Brain microvascular endothelial cell (primary cell): Measurements from ENCODE around the gene TMEM150B.
A peak's percentile ranks its signal among the peaks of the same experiment; 100 is the strongest.

Source experiments
- DNase-seq: peaks from one replicate; pipeline ENCODE4 v3.0.0-alpha.2; 2020
- H3K27ac ChIP-seq: fragments of 250-450 bp; sonication (Bioruptor Pico); 2 replicates; pipeline ENCODE4 v1.5.1; 2020; ENCODE audit warnings: mild to moderate bottlenecking, moderate library complexity
- H3K27me3 ChIP-seq: fragments of 250-450 bp; sonication (Bioruptor Pico); replicated peaks from 2 replicates; pipeline ENCODE4 v1.5.1; 2020; ENCODE audit warnings: mild to moderate bottlenecking
- H3K36me3 ChIP-seq: fragments of 250-450 bp; sonication (Bioruptor Pico); replicated peaks from 2 replicates; pipeline ENCODE4 v1.5.1; 2020; ENCODE audit warnings: mild to moderate bottlenecking
- H3K4me3 ChIP-seq: 2 replicates; pipeline ENCODE4 v1.5.1; 2011; ENCODE audit warnings: low read depth, mild to moderate bottlenecking, control low read depth, low read length, moderate library complexity
- in situ Hi-C: cut with HindIII; loops from 2 replicates; pipeline ENCODE4 v1.10.0; 2017; ENCODE audit warnings: low sequenced_read_pairs, low pct_ligation_motif_present
- TF ChIP-seq, protein P1 (sequence below): IDR thresholded peaks from 2 replicates; pipeline ENCODE4 v1.5.1; 2011; ENCODE audit warnings: low read depth, mild to moderate bottlenecking, moderate library complexity, low read length, control low read depth, inconsistent platforms; ENCODE audit errors: missing control alignments

TMEM150B gene

DNA sequence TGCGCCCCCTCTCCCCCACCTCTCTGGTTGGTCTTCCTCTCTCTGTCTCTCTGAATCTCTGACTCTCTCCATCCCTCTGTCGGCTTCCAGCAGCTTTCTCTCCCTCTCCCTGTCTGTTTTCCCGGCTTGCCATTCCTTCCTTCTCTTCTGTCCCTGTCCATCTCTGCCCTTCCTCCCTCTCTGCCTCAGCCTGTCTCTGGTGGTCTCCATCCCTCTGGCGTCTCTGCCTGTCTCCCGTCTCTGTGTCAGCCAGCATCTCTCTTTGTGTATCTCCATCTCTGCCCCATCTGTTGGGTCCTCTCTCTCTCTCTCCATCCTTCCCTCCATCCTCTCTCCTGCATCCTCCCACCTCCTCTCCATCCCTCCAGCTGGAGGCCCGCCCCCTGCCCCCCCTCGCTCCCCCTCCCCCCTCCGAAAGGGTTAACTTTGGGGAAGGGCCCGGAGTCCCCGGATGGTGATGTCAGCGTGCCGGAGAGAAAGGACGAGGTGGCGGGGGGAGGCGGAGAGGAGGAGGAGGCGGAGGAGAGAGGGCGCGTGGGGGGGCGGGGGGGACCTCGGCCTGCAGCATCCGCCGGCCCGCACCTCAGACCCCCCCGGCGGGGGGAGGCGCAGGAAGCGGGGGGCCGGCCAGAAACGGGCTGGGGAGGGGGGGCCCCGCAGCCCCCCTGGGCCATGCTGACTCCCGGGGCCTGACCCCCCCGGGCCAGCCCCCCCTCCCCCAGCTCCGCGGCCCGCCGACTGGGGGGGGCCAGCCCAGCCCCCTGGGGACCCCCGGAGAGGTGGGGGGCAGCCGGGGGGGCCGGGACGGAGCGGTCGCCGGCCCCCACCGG is 41.4 kb downstream of the TMEM150B start, which contains the start of gene BRSK1:
Gene BRSK1 (plus strand): TSS at position 450 of the 830 bp plus-strand sequence. CDS start 446 bp downstream, outside the sequence.
- DNase-seq, result peak; percentile 40
- in situ Hi-C loops, result no loop called here

DNA sequence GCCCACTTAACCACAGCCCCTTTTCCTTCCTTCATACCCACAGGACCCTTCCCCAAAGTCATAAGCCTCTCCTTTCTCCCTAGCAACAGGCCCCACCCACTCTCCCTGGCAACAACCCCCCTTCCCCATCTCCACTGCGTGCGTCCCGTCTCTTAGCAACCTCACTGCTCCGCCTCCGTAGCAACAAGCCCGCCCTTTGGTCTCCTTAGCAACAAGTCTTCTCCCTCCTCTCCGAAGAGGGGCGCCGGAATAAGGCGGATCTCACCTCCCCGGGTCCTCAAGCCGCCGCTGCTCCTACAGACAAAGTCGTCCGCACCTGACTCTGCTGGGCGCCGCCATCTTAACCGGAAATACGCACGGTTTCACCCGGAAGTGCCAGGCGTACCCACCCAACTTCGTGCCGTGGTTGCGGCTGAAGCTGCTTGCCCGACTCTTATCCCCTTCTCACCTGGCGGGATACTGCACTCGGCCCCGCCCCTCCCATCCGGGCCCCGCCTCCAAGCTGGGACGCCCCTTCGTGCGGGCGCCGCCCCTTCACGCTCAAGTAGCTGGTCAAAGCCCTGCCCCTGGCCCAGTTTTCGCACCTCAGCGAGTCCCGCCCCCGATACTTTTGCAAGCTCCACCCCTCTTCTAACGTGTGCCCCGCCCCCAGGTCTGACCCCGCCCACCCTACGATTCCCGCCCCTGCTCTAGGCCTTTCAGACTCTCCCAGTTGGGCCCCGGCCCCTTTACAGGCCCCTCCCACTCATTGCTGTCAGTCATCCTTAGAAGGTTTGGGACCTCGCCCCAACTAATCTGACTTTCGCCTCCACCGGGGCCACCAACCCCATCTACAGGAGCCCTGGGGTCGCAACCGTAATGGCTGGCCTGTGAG is 45.1 kb downstream of the TMEM150B start, which contains the start of gene HSPBP1:
Gene HSPBP1 (minus strand): TSS at position 341 of the 874 bp plus-strand sequence. CDS start 502 bp downstream, outside the sequence.
- peak within 1 kb of the TSS; percentile 89 for H3K4me3 ChIP-seq
- peak within 1 kb of the TSS; percentile 67 for H3K27ac ChIP-seq
- TF ChIP-seq, protein P1, sequence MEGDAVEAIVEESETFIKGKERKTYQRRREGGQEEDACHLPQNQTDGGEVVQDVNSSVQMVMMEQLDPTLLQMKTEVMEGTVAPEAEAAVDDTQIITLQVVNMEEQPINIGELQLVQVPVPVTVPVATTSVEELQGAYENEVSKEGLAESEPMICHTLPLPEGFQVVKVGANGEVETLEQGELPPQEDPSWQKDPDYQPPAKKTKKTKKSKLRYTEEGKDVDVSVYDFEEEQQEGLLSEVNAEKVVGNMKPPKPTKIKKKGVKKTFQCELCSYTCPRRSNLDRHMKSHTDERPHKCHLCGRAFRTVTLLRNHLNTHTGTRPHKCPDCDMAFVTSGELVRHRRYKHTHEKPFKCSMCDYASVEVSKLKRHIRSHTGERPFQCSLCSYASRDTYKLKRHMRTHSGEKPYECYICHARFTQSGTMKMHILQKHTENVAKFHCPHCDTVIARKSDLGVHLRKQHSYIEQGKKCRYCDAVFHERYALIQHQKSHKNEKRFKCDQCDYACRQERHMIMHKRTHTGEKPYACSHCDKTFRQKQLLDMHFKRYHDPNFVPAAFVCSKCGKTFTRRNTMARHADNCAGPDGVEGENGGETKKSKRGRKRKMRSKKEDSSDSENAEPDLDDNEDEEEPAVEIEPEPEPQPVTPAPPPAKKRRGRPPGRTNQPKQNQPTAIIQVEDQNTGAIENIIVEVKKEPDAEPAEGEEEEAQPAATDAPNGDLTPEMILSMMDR, result no peak
- H3K36me3 ChIP-seq, result peaks cover 5% of the 10 kb centered on the region
- peak; percentile 90 for DNase-seq
- in situ Hi-C loops, result no loop called here
- H3K27me3 ChIP-seq, result no peaks in the 10 kb centered on the region

More for the DNA sequence above, 41.4 kb downstream of the TMEM150B start, which contains the start of gene BRSK1:
- Histone ChIP-seq H3K27ac (no peak within 1 kb of the TSS), H3K27me3 (no peaks in the 10 kb centered on the region), H3K4me3 (peak within 1 kb of the TSS; percentile 45), H3K36me3 (no peaks in the 10 kb centered on the region)
- TF ChIP-seq, protein P1, result no peak

DNA sequence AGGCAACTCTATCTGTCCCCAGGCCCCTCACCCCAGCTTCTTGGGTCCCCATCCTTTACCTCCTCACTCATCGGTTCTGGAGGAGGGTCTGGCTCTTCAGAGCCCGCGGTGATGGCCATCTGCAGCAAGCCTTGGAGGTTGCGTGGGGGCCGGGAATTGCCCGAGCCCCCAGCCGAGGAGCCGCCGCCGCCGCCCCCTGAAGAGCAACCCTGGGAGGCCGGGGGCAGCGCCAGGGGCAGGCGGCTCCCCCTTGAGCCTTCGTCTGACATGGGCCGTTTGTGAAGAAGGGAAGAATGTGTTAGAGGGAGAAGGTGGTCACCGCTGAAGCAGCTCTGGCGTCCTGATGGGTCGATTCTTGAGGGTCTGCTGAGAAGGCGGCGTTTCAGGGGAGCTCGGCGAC is 45.8 kb downstream of the TMEM150B start:
- in situ Hi-C loops, result no loop called here
- no peaks in the 10 kb centered on the region for H3K27me3 ChIP-seq
- peak overlapping the region; percentile 89 for H3K4me3 ChIP-seq
- TF ChIP-seq, protein P1, result no peak
- peaks cover 5% of the 10 kb centered on the region for H3K36me3 ChIP-seq
- DNase-seq, result no peak
- H3K27ac ChIP-seq, result peak overlapping the region; percentile 67

DNA sequence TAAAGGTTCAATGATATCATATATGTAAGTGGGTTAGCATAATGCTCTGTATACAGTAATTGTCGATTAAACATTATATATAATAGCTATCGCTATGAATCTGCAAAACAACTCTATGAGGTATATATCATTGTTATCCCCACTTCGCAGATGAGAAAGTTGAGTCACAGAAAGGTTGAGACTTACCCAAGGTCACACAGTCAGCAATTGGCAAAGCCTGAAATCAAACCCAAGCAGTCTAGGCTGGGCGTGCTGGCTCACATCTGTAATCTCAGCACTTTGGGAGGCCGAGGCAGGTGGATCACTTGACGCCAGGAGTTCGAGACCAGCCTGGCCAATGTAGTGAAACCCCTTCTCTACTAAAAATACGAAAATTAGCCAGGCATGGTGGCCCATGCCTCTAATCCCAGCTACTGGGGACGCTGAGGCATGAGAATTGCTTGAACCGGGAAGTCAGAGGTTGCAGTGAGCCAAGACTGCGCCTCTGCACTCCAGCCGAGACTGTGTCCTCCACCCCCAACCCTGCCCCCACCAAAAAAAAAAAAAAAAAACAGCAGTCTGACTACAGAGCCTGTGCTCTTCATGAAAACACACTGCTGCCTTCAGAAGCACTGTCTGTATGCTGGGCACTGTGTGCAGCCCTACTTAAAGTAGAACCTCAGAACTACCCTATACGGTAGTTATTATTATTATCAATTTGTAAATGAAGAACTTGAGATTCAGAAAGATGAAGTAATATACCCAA is 46.6 kb downstream of the TMEM150B start:
- Histone ChIP-seq H3K4me3 (no peak overlapping the region), H3K27ac (no peak overlapping the region), H3K27me3 (no peaks in the 10 kb centered on the region), H3K36me3 (peaks cover 8% of the 10 kb centered on the region)
- TF ChIP-seq, protein P1, result no peak
- no peak for DNase-seq
- in situ Hi-C loops, result no loop called here

DNA sequence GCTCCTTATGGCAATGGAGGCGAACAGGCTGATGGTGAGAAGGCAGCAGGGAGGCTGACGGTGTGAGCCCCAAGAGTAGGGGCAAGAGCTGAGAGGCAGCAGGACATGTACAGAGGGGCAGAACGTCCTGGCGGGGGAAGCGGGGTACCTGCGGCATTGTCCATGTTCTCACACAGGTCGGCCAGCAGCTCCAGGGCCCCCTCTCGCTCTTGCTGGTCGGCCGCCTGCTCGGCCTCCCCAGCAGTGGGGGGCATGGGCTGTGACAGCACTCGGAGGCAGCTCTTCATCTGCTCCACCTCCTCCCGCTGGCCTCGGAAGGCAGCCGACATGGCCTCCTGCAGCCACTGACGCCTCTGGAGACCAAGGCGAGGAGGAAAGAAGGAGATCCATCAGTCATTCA is 47.6 kb downstream of the TMEM150B start:
- Histone ChIP-seq H3K27me3 (no peaks in the 10 kb centered on the region), H3K4me3 (no peak overlapping the region), H3K27ac (no peak overlapping the region), H3K36me3 (peaks cover 12% of the 10 kb centered on the region)
- in situ Hi-C loops, result no loop called here
- no peak for DNase-seq
- TF ChIP-seq, protein P1, result no peak
